BE2C (cell line): Measurements from ENCODE around the gene ZNF329.

ENCODE experiments used
- DNase-seq: peaks from one replicate; pipeline ENCODE4 v3.0.0-alpha.2; 2020
- H3K27me3 ChIP-seq: fragments of 250-450 bp; sonication (Bioruptor Pico); 2 replicates; pipeline ENCODE4 v1.5.1; 2020; ENCODE audit warnings: mild to moderate bottlenecking
- H3K36me3 ChIP-seq: fragments of 250-450 bp; sonication (Bioruptor Pico); 2 replicates; pipeline ENCODE4 v1.5.1; 2020; ENCODE audit warnings: mild to moderate bottlenecking
- H3K4me1 ChIP-seq: fragments of 250-450 bp; sonication (Bioruptor Pico); 2 replicates; pipeline ENCODE4 v1.5.1; 2020
- H3K4me3 ChIP-seq: 2 replicates; pipeline ENCODE4 v1.5.1; 2011; ENCODE audit warnings: low read depth, low read length
- H3K9me3 ChIP-seq: fragments of 250-450 bp; sonication (Bioruptor Pico); 2 replicates; pipeline ENCODE4 v1.5.1; 2020
- TF ChIP-seq, protein P1 (sequence below): IDR thresholded peaks from 2 replicates; pipeline ENCODE4 v1.5.1; 2012; ENCODE audit warnings: mild to moderate bottlenecking, low read depth, low read length

Gene ZNF329

DNA sequence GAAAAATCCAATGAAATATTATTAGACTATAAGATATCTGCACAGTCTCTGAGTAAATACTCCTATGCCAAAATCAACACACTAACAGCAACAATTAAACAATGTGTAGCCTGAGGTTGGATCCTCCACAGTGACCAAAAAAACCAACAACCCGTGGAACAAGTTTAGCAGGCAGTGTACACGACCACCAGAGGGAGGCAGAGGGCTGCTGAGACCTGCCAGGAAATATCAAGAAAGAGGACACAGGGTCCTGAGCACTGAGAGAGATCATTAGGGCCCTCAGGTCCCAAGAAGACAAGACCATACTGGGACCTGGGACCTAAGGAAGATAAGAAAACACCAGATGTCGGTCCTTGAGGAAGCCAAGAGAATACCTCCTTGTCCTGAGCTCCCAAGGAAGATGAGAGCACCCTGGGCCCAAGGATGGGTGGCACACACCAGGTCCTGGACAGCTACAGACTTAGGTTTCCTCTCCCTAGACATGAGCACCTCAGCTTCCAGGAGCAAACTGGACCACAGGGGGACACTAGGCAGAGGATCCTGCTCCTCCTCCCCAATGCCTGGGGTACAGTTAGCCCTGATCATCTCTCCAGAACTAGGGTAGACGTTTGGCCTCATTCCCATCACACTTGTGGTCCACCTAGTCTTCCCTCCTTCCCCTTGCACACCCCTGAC is 31.4 kb upstream of the ZNF329 start:
- Histone ChIP-seq H3K36me3 (peaks cover 14% of the 10 kb centered on the region), H3K9me3 (peaks cover 6% of the 10 kb centered on the region)

DNA sequence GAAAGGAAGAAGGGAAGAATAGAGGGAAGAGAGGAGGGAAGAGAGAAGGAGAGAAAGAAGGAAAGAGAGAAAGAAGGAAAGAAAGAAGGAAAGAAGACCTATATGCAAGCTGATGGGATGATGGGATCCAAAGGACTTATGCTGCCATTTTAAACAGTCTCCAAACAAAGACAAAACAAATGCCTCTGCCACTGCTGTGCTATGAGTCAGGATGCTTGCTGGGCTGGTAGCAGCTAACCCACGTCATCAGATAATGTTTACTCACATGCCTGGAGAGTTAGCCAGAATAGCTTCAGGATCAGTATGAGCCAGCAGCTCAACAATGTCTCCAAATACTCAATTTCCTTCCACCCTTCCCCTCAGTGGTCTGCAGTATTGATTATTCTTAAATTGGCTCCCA is 20.3 kb upstream of the ZNF329 start:
- TF ChIP-seq, protein P1, sequence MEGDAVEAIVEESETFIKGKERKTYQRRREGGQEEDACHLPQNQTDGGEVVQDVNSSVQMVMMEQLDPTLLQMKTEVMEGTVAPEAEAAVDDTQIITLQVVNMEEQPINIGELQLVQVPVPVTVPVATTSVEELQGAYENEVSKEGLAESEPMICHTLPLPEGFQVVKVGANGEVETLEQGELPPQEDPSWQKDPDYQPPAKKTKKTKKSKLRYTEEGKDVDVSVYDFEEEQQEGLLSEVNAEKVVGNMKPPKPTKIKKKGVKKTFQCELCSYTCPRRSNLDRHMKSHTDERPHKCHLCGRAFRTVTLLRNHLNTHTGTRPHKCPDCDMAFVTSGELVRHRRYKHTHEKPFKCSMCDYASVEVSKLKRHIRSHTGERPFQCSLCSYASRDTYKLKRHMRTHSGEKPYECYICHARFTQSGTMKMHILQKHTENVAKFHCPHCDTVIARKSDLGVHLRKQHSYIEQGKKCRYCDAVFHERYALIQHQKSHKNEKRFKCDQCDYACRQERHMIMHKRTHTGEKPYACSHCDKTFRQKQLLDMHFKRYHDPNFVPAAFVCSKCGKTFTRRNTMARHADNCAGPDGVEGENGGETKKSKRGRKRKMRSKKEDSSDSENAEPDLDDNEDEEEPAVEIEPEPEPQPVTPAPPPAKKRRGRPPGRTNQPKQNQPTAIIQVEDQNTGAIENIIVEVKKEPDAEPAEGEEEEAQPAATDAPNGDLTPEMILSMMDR = no peak
- no peak overlapping the region for H3K4me3 ChIP-seq
- no peak for DNase-seq
- no peaks in the 10 kb centered on the region for H3K4me1 ChIP-seq
- H3K27me3 ChIP-seq = no peaks in the 10 kb centered on the region
- H3K9me3 ChIP-seq = peaks cover 6% of the 10 kb centered on the region
- H3K36me3 ChIP-seq = no peaks in the 10 kb centered on the region

More for the DNA sequence above, 31.4 kb upstream of the ZNF329 start:
- H3K4me1 ChIP-seq = no peaks in the 10 kb centered on the region
- TF ChIP-seq, protein P1 = peak; percentile 87
- DNase-seq = peak; percentile 72
- peak overlapping the region; percentile 50 for H3K4me3 ChIP-seq
- no peaks in the 10 kb centered on the region for H3K27me3 ChIP-seq

DNA sequence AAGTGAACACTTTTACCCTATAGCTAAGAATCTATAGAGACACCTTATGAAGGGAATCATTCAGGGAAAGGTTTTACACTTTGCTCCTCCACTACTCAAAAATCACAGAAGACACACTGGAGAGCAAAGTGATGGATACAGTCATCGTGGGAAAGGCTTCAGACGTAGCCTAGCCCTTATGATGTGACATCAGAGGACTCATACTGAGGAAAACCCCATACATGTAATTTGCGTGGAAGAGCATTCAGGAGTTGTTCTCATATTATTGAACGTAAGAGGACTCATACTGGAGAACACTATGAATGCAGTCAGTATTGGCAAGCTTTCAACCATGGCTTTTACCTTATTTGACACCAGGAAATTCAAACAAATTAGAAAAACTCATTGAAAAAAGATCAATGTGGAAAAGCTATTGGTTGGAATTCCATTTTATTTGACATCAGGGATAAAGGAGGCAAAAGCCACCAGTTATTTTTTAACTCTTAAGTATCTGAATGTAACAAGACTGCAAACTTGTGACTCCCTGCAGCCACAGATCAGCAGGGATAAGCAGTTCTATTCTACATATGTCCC is 16.2 kb upstream of the ZNF329 start:
- Histone ChIP-seq H3K4me1 (no peaks in the 10 kb centered on the region), H3K4me3 (no peak overlapping the region), H3K27me3 (no peaks in the 10 kb centered on the region), H3K9me3 (peaks cover 14% of the 10 kb centered on the region), H3K36me3 (no peaks in the 10 kb centered on the region)
- TF ChIP-seq, protein P1 = no peak
- DNase-seq = no peak

DNA sequence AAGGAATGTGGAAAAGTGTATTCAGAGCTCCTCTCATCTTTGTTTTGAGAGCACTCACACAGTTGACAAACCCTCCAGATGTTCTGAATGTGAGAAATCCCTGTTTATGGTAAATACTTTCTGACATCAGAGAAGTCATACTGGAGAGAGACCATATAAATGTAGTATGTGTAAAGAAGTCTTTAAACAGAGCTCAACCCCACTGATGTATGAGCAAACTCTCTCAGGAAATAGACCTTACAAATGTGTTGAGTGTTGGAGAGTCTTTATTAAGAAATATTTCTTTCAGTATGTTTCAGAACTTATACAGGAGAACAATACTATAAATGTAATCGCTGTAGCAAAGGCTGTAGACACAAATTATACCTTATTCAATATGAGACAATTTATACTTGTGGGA is 15.7 kb upstream of the ZNF329 start:
- DNase-seq = no peak
- Histone ChIP-seq H3K4me1 (no peaks in the 10 kb centered on the region), H3K36me3 (no peaks in the 10 kb centered on the region), H3K27me3 (no peaks in the 10 kb centered on the region), H3K9me3 (peaks cover 14% of the 10 kb centered on the region), H3K4me3 (no peak overlapping the region)
- TF ChIP-seq, protein P1 = no peak

DNA sequence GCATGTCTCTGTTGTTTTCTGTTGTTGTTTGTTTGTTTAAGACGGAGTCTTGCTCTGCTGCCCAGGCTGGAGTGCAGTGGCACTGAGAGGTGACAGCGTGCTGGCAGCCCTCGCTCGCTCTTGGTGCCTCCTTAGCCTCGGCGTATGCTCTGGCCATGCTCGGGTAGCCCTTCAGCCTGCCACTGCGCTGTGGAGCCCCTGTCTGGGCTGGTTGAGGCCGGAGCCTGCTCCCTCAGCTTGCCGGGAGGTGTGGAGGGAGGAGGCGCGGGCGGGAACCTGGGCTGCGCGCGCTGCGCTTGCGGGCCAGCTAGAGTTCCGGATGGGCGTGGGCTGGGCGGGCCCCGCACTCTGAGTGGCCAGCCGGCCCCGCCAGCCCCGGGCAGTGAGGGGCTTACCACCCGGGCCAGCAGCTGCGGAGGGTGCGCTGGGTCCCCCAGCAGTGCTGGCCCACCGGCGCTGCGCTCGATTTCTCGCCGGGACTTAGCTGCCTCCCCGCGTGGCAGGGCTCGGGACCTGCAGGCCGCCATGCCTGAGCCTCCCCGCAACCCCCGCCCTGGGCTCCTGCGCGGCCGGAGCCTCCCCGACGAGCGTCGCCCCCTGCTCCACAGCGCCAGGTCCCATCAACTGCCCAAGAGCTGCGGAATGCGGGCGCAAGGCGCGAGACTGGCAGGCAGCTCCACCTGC is 6.6 kb upstream of the ZNF329 start:
- Histone ChIP-seq H3K36me3 (no peaks in the 10 kb centered on the region), H3K27me3 (no peaks in the 10 kb centered on the region), H3K4me3 (no peak overlapping the region), H3K9me3 (no peaks in the 10 kb centered on the region; the same call in none of the 2 replicates), H3K4me1 (no peaks in the 10 kb centered on the region)
- DNase-seq = no peak
- TF ChIP-seq, protein P1 = no peak
